NAMALWA (cell line): Measurements from ENCODE around the gene MFSD1.
"Not testable (repeated sequence)": the region's sequence is repeated elsewhere in the genome, so short reads cannot be mapped to it uniquely, and the experiment has no call there.

Source experiments
- DNase-seq: peaks from one replicate; pipeline ENCODE4 v3.0.0-alpha.2; 2015; ENCODE audit warnings: low spot score

The MFSD1 gene

GRCh38 chr3:158776531-158776930 is 25.3 kb upstream of the MFSD1 start:
- no peak for DNase-seq

GRCh38 chr3:158777161-158777873 is 24.5 kb upstream of the MFSD1 start:
- no peak for DNase-seq

GRCh38 chr3:158780766-158781165 is 21.1 kb upstream of the MFSD1 start:
- no peak for DNase-seq

- no peak for DNase-seq
Observed at GRCh38 chr3:158781191-158781590, 20.7 kb upstream of the MFSD1 start.

- no peak for DNase-seq
Observed at GRCh38 chr3:158781849-158782248, 20.0 kb upstream of the MFSD1 start.

- no peak for DNase-seq
Observed at GRCh38 chr3:158782283-158782989, 19.4 kb upstream of the MFSD1 start.

GRCh38 chr3:158783051-158783450 is 18.8 kb upstream of the MFSD1 start:
- no peak for DNase-seq

GRCh38 chr3:158785972-158786371 is 15.9 kb upstream of the MFSD1 start:
- no peak for DNase-seq

- no peak for DNase-seq
Observed at GRCh38 chr3:158788446-158788845, 13.4 kb upstream of the MFSD1 start.

GRCh38 chr3:158789592-158789991 is 12.3 kb upstream of the MFSD1 start:
- peak; percentile 59 for DNase-seq

- DNase-seq: peak; percentile 86
Observed at GRCh38 chr3:158790901-158791589, 10.8 kb upstream of the MFSD1 start.

GRCh38 chr3:158791590-158791920 is 10.3 kb upstream of the MFSD1 start:
- not testable (repeated sequence) for DNase-seq

GRCh38 chr3:158792709-158793108 is 9.1 kb upstream of the MFSD1 start:
- DNase-seq: no peak

GRCh38 chr3:158794206-158794605 is 7.6 kb upstream of the MFSD1 start:
- DNase-seq: no peak

- DNase-seq: peak; percentile 74
Observed at GRCh38 chr3:158794936-158795518, 6.8 kb upstream of the MFSD1 start.

- no peak for DNase-seq
Observed at GRCh38 chr3:158801201-158801600, 653 bp upstream of the MFSD1 start.

GRCh38 chr3:158802409-158803268 is 785 bp downstream of the MFSD1 start:
- peak; percentile 81 for DNase-seq

GRCh38 chr3:158804441-158804840 is 2.6 kb downstream of the MFSD1 start:
- DNase-seq: no peak

GRCh38 chr3:158808697-158809096 is 6.8 kb downstream of the MFSD1 start:
- DNase-seq: no peak

- no peak for DNase-seq
Observed at GRCh38 chr3:158809642-158810041, 7.8 kb downstream of the MFSD1 start.

GRCh38 chr3:158810823-158811724 is 9.2 kb downstream of the MFSD1 start:
- DNase-seq: no peak
